ENCODE data around the gene RIPK3.

- TF ChIP-seq HNF4G (IDR thresholded peaks at IDR 0.05) (no peak), ZBTB33 (IDR thresholded peaks at IDR 0.05) (no peak), CTCF (IDR thresholded peaks at IDR 0.05; ENCODE audit: low read depth, low read length, missing input control) (no peak), MAX (IDR thresholded peaks at IDR 0.05) (no peak), ATF3 (IDR thresholded peaks at IDR 0.05) (no peak), SP1 (IDR thresholded peaks at IDR 0.05) (no peak), HNF4A (conservative IDR thresholded peaks at IDR 0.05) (no peak), TAF1 (conservative IDR thresholded peaks at IDR 0.05) (no peak), GABPA (IDR thresholded peaks at IDR 0.05 in 1 of 2, conservative IDR thresholded peaks at IDR 0.05 in 1 of 2) (no peak), REST (IDR thresholded peaks at IDR 0.05) (no peak), FOXA1 (IDR thresholded peaks at IDR 0.05) (no peak), JUND (IDR thresholded peaks at IDR 0.05) (no peak)
Measured at GRCh38 chr14:24330973-24331674, 8.7 kb downstream of the RIPK3 start.

Measured in liver (tissue), 3 donors.